GM13976 (cell line): Measurements from ENCODE around the gene SPECC1.

Experiments
- DNase-seq: peaks from one replicate; pipeline ENCODE4 v3.0.0; 2012; ENCODE audit warnings: low spot score
- in situ Hi-C: fragments of 300-500 bp; cut with MboI; formaldehyde crosslinking; loops from one replicate; pipeline ENCODE4 v1.12.0; 2022; ENCODE audit warnings: low sequenced_read_pairs, mixed read lengths, inconsistent platforms; ENCODE audit not compliant: unreplicated experiment
- TF ChIP-seq, protein P1 (sequence below): IDR thresholded peaks from 2 replicates; pipeline ENCODE4 v1.5.1; 2012; ENCODE audit warnings: borderline replicate concordance, mild to moderate bottlenecking; ENCODE audit not compliant: insufficient read depth; ENCODE audit errors: extremely low read depth, missing control alignments, control extremely low read depth

SPECC1 gene

DNA sequence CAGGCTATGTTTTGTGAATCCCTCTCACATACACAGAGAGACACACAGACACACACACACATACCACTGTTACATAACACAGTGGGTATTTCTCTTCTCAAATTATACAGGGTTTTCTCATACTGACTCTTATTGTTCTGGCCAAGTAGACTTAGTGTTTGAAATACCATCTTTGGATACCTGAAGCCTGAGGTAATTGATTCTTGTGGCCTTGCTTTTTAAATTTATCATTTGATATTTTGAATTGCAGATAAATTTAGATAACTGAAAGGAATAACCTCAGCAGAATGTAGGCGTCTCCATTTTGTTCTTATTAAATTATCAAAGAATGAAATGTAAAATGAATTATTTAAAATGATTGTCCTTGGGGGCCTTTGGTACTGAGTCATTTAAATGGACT is 234.4 kb downstream of the SPECC1 start:
- in situ Hi-C loops = no loop called here
- TF ChIP-seq, protein P1, sequence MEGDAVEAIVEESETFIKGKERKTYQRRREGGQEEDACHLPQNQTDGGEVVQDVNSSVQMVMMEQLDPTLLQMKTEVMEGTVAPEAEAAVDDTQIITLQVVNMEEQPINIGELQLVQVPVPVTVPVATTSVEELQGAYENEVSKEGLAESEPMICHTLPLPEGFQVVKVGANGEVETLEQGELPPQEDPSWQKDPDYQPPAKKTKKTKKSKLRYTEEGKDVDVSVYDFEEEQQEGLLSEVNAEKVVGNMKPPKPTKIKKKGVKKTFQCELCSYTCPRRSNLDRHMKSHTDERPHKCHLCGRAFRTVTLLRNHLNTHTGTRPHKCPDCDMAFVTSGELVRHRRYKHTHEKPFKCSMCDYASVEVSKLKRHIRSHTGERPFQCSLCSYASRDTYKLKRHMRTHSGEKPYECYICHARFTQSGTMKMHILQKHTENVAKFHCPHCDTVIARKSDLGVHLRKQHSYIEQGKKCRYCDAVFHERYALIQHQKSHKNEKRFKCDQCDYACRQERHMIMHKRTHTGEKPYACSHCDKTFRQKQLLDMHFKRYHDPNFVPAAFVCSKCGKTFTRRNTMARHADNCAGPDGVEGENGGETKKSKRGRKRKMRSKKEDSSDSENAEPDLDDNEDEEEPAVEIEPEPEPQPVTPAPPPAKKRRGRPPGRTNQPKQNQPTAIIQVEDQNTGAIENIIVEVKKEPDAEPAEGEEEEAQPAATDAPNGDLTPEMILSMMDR = no peak
- DNase-seq = no peak

- in situ Hi-C loops = no loop called here
- DNase-seq = no peak
- TF ChIP-seq, protein P1 = no peak
These were observed 235.5 kb downstream of the SPECC1 start for GRCh38 chr17:20244671-20245070.

GRCh38 chr17:20246692-20247091 is 237.5 kb downstream of the SPECC1 start:
- no peak for DNase-seq
- in situ Hi-C loops = no loop called here
- TF ChIP-seq, protein P1 = no peak

GRCh38 chr17:20253323-20253722 is 244.2 kb downstream of the SPECC1 start:
- DNase-seq = no peak
- TF ChIP-seq, protein P1 = no peak
- in situ Hi-C loops = no loop called here

- TF ChIP-seq, protein P1 = no peak
- DNase-seq = no peak
- in situ Hi-C loops = no loop called here
These were observed 245.4 kb downstream of the SPECC1 start for GRCh38 chr17:20254541-20254940.

DNA sequence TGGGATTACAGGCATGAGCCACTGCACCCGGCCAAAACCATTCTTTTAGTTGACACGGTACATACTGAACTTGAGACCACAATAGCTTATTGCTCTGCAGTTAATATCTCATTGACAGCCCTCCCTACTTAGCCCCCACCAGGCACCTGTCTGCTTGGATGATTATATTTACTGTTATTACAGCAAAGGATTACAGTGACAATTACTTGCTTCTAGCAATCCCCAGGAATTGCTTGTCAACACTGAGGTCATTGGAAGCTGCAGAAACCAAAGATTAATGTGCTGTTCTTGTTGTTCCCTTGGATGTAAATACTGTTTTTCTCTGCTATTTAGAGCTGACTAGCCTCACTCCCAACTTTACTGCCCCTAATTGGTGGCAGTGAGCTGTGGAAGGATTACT is 247.0 kb downstream of the SPECC1 start:
- in situ Hi-C loops = no loop called here
- TF ChIP-seq, protein P1 = no peak
- no peak for DNase-seq

- TF ChIP-seq, protein P1 = no peak
- in situ Hi-C loops = no loop called here
- no peak for DNase-seq
These were observed 247.8 kb downstream of the SPECC1 start for GRCh38 chr17:20257008-20257407.
